HS-5 (cell line): ENCODE measurements around the gene TMC1.
"Not testable (repeated sequence)": the region's sequence is repeated elsewhere in the genome, so short reads cannot be mapped to it uniquely, and the experiment has no call there.

ENCODE experiments used
- DNase-seq: peaks from one replicate; pipeline ENCODE4 v3.0.0-alpha.2; 2012; ENCODE audit warnings: low read depth

TMC1 gene

GRCh38 chr9:72826996-72827949 lies 305.9 kb downstream of the TMC1 start:
- DNase-seq: no peak

GRCh38 chr9:72827950-72828731 lies 306.7 kb downstream of the TMC1 start:
- peak; percentile 24 for DNase-seq

- DNase-seq: no peak
Observed at GRCh38 chr9:72834994-72835393, 313.6 kb downstream of the TMC1 start.

GRCh38 chr9:72836790-72837189 lies 315.4 kb downstream of the TMC1 start:
- no peak for DNase-seq

- peak; percentile 53 for DNase-seq
Observed at GRCh38 chr9:72839085-72839484, 317.7 kb downstream of the TMC1 start.

GRCh38 chr9:72843520-72844439 lies 322.4 kb downstream of the TMC1 start:
- no peak for DNase-seq

GRCh38 chr9:72844440-72844768 lies 323.0 kb downstream of the TMC1 start:
- DNase-seq: no peak

GRCh38 chr9:72845052-72845451 lies 323.6 kb downstream of the TMC1 start:
- not testable (repeated sequence) for DNase-seq

GRCh38 chr9:72850209-72850608 lies 328.8 kb downstream of the TMC1 start:
- not testable (repeated sequence) for DNase-seq

- no peak for DNase-seq
Observed at GRCh38 chr9:72855321-72855720, 333.9 kb downstream of the TMC1 start.

GRCh38 chr9:72855890-72856523 lies 334.6 kb downstream of the TMC1 start:
- DNase-seq: no peak

- peak; percentile 40 for DNase-seq
Observed at GRCh38 chr9:72856972-72857623, 335.7 kb downstream of the TMC1 start.

GRCh38 chr9:72857624-72857996 lies 336.2 kb downstream of the TMC1 start:
- no peak for DNase-seq

- no peak for DNase-seq
Observed at GRCh38 chr9:72858089-72858912, 336.9 kb downstream of the TMC1 start.

GRCh38 chr9:72862788-72863187 lies 341.4 kb downstream of the TMC1 start:
- DNase-seq: not testable (repeated sequence)

GRCh38 chr9:72863456-72864094 lies 342.2 kb downstream of the TMC1 start:
- no peak for DNase-seq

GRCh38 chr9:72864327-72864726 lies 342.9 kb downstream of the TMC1 start:
- DNase-seq: no peak

GRCh38 chr9:72871685-72872084 lies 350.3 kb downstream of the TMC1 start:
- DNase-seq: peak; percentile 26

- DNase-seq: no peak
Observed at GRCh38 chr9:72872718-72873117, 351.3 kb downstream of the TMC1 start.

GRCh38 chr9:72873456-72873855 lies 352.0 kb downstream of the TMC1 start:
- DNase-seq: no peak
